ENCODE results near the gene EEF1A2. TPM values are rescaled to one million over a fixed set of nuclear protein-coding genes. Genes with fewer than 3 reads are reported as not detected.
"Not testable (repeated sequence)": the region's sequence is repeated elsewhere in the genome, so short reads cannot be mapped to it uniquely, and the experiment has no call there.

EEF1A2 gene
- total RNA-seq, 1 experiment from 2014 or later = 32.6 TPM

DNA sequence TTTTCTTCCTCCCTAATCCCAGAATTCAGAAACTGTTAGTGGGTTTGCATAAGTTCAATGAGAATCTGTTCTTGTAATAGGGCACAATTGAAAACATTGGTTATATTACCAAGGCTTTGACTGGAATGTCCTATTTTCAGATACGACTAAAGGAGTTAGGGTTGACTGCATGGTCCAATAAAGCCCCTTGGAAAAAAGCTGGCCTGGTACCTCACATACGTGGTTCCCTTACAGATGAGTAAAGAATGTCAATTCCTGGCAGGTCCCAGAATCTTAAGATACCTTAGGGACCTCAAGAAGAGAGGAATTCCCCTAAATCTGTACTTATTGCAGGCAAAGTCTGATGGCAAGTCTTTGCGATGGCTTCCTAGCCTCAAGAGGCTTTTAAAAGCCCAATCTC, 26.3 kb upstream of the EEF1A2 start:
- DNase-seq (ENCODE audit: low read depth, low spot score) = no peak
- in situ Hi-C loops (cut with HindIII; ENCODE audit: low pct_unique_long_range_greater_than_20kb, low sequenced_read_pairs) = no loop called here

DNA sequence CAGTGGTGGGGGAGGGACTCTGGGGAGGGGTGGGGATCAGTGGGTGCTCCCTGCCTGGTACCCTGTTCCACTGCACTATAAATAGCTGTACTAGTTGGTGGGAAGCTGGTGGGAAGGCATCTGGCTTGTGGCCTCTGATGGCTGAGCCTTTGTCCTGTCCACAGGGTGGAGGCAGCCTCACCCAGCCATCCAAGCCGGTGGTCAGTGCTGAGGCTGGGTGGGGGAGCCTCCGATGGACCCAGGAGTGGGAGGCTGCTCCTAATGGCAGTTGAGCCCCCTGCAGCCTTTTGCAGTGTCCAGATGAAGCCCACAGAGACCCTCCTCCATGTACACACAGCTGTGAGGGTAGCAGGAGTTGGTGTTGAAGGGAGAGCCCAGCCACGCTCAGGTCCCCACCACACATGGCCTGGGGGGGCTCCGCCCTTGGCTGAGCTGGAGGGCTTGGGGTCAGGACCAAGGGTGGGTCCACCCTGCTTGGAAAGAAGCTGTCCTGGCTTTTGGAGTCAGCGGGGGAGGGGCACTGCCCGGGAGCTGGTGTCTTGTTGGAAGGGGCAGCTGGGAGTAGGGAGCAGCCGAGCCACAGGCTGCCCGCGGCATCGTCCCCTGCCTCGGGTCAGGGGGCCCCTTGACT, 24.2 kb upstream of the EEF1A2 start:
- in situ Hi-C loops (cut with HindIII; ENCODE audit: low pct_unique_long_range_greater_than_20kb, low sequenced_read_pairs) = no loop called here
- no peak for DNase-seq (ENCODE audit: low read depth, low spot score)

DNA sequence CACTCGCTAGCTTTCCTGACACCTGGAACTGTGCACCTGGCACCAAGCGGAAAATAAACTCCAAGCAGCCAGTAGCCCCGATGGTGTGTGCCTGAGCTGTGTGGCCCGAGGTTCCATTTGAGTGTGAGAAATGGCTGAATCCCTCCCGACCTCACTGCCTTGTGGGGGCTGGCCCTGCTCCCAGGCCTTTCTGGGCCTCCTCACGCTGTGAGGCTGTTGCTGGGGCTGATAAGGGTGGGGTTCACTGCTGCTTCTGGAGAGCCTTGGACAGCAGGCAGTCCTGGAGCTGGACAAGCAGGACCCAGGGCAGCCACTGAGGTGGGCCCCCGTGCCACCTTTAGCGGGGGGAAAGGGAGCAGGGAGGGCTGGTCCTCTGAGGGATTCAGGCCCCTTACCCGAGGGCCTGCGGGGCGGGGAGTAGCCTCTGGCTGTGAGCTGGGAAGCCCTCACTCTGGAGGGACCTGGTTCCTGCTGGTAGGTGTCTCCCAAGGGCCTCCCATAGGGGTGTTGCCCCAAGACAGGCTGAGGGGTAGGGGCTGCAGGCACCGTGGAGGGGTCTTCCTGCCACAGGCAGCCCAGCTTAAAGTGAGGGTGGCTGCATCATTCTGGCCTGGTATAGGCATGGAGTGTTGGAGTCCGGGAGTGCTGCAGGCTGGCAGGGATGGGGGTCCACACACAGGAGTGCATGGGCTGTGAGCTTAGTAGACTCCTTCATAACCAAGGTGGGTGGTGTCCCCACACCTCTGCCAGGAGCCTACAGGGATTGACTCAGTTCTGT, 23.4 kb upstream of the EEF1A2 start:
- in situ Hi-C loops (cut with HindIII; ENCODE audit: low pct_unique_long_range_greater_than_20kb, low sequenced_read_pairs) = no loop called here

DNA sequence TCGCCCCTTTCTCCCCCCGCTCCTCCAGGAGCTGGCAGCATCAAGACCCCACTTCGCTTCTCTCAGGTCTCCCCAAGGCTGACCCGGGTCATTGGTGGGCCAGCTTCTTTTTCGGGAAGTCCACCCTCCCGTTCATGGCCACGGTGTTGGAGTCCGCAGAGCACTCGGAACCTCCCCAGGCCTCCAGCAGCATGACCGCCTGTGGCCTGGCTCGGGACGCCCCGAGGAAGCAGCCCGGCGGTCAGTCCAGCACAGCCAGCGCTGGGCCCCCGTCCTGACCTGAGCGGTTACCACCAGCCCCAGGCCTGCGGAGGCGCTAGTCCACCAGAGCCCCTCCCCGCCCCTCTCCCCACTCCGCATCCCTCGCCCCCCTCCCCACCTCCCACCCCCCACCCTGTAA, 22.7 kb upstream of the EEF1A2 start:
- no peak for DNase-seq (ENCODE audit: low read depth, low spot score)
- in situ Hi-C loops (cut with HindIII; ENCODE audit: low pct_unique_long_range_greater_than_20kb, low sequenced_read_pairs) = no loop called here

More for the DNA sequence above, 23.4 kb upstream of the EEF1A2 start:
- no peak for DNase-seq (ENCODE audit: low read depth, low spot score)

DNA sequence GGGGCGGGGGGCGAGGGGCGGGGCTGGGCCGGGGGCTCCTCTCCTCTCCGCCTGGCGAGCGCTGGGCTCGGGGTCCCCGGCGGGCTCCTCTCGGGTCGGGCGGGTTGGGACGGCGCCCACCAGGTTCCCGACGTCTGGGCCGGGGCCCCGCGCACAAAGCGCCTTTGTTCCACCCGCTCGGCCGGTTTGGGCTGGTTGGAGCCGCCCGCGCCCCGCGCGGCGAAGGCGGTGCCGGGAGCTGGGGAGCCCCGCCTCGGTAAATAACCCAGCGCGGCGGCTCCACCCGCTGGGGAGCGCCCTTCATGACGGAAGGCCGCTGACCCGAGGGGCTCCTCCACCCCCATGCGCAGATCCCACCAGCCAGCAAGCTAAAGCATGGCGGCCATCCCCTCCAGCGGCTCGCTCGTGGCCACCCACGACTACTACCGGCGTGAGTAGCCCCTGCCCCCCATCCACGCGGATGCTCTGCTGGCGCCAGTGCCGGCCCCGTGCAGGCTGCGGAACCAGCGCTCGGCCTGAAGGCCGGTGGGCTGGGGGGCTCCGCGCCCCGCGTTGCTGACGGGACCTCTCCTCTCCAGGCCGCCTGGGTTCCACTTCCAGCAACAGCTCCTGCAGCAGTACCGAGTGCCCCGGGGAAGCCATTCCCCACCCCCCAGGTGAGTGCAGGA, 22.2 kb upstream of the EEF1A2 start:
- in situ Hi-C loops (cut with HindIII; ENCODE audit: low pct_unique_long_range_greater_than_20kb, low sequenced_read_pairs) = no loop called here
- peak; percentile 73 for DNase-seq (ENCODE audit: low read depth, low spot score)

DNA sequence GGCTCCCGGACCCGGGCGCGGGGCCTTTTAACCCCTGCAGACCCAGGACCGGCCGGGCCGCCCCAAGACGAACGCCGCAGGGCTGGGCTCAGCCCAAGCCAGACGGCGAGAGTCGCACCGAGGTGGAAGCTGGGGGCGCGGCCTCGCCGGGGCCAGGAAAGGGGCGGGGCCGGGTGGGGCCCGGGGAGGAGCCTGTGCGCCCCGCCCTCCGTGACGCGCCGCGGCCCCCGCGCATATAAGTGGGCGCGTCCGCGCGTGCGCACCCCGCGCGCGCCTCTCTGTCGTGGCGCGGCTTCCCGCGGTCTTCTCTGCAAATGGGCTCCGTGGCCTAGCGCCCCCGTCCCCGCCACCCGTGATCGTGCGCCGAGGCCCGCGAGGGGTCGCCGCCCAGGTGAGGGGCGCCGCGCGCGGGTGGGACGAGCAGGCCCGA, 21.6 kb upstream of the EEF1A2 start, which contains the start of gene PPDPF:
PPDPF (plus strand) TSS at position 262 of the 430 bp plus-strand sequence. CDS start 544 bp downstream, outside the sequence.
- peak; percentile 73 for DNase-seq (ENCODE audit: low read depth, low spot score)
- in situ Hi-C loops (cut with HindIII; ENCODE audit: low pct_unique_long_range_greater_than_20kb, low sequenced_read_pairs) = no loop called here

DNA sequence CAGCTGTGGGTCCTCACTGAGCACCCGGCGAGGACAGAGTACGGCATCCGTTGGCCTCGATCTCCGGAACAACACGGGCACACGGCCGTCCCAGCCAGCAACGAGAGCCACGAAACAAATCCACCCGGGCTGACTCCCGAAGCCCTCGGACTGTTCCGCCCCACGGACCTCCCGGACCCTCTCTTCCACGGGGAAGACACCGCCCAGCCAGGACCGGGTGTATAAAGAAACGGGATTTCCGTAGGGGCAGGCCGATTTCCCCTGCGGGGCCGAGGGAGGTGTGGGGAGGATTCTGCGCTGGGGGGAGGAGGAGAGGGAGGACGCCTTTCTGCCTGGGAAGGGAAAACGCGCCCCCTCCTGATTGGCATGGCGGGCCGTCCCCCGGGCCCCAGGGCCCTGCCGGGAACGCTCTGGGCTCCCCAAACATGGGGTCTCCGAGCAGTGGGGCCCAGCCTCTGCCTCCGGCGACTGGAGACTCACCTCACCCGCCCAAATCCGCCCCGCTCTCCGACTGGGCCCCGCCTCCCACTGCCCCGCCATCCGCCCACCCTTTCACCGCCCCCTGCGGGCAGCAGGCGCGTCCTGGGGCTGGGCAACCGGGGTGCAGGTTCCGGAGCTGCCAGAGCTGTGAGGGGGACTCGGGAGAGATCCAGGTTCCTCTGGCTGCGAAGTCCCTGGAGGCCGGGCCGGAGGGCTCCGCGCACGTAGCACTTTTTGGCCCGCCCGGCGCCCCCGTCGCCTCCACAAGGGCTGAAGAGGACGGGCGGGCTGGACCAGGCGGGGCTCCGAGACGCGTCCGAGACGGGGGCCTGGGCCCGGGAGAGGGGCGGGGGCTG, 21.0 kb upstream of the EEF1A2 start:
- peak; percentile 58 for DNase-seq (ENCODE audit: low read depth, low spot score)
- in situ Hi-C loops (cut with HindIII; ENCODE audit: low pct_unique_long_range_greater_than_20kb, low sequenced_read_pairs) = no loop called here

DNA sequence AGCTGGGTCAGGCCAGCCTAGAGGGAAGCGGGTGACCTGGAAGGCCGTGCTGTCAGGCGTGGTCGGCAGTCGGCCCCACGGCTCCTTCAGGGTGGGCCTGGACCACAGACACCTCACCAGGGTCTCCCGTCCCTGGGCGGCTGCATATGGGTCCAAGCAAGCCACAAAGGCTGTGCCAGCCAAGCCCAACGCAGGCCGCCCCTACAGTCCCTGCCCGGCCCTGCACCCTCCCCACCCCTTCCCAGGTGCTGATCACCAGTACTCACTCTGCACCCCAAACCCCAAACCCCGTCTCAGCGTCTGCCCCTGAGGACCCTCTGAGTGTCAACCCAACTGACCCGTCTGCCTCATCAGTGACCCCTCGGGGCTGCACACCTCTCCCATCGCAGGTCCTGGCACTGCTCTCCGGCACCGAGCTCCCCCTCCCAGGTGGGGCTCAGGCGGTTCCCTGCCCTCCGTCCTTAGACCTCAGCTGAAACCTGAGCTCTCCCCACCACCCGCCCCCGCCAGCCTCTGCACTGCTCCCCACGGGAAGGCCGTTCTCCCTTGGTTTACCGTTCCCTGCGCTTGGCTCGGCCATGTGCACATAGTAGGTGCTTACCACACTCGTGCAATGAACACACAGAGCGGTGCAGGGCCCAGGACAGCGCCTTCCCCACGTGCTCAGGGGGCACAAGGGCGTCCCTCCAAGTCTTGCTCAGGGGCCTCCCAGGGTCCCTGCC, 20.2 kb upstream of the EEF1A2 start:
- DNase-seq (ENCODE audit: low read depth, low spot score) = no peak

DNA sequence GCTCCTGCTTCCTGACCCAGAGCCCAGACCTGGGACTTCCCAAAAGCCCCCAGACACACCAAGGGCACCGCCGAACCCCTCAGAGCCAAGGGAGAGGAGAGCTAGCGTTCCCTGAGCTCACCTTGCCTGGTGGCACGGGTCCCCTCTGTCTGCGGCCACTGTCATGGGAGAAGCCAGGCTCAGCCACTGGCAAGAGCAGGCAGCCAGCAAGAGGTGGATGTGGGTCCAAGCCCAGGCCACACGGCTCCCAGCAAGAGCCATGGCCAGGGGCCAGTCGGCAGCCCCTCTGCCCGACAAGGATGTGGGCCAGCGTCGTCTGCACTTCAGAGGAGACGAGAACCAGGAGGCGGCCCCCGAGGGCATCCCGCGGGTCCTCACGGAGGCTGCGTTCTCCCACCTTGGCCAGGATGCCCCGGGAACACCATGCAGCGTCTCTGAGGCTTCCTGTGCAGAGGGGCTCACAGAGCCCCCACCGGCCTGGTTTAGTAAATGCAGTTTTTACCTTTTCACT, 19.5 kb upstream of the EEF1A2 start:
- in situ Hi-C loops (cut with HindIII; ENCODE audit: low pct_unique_long_range_greater_than_20kb, low sequenced_read_pairs) = no loop called here
- DNase-seq (ENCODE audit: low read depth, low spot score) = no peak

More for the DNA sequence above, 20.2 kb upstream of the EEF1A2 start:
- in situ Hi-C loops (cut with HindIII; ENCODE audit: low pct_unique_long_range_greater_than_20kb, low sequenced_read_pairs) = no loop called here

DNA sequence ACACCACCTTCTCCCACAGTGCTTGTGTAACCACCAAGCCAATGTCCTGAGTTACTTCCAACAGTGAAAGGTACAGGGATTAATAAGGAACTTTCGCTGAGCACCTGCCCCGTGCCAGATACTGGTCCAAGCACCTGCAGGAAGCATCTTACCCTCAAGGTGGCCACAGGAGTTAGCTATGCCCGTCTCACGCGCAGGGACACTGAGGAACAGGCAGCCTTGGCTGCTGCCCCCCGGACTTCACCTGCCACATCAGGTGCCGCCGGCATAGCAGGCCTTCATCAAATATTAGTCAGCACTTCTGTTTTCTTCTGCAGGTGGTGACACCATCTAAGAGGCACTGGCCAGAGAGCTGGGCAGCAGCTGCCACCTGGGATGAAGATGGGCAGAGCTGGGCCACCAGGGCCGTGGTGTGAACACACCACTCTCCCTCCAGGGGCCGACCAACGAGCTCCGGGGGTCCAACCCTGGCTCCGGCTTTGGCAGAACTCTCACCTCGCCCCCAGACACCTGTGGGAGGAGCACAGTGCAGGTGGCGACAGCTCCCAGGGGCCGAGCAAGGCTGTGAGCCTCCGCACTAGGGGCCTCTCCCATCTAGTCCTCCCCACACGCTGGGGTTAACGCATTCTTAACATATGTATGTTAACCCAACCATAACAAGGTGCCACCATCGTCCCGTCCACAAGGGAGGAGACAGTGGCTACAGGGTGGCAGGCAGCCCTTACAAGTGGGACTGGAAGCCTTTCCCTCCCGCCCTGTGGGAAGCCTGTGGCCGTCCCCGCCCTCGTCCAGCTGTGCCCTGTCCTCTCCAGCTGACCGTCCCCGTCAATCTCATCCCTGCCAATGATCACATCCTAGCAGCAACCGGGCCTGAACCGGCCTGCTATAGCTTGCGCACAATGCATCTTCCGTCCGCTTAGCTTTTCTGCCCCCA, 18.8 kb upstream of the EEF1A2 start:
- in situ Hi-C loops (cut with HindIII; ENCODE audit: low pct_unique_long_range_greater_than_20kb, low sequenced_read_pairs) = no loop called here
- no peak for DNase-seq (ENCODE audit: low read depth, low spot score)

DNA sequence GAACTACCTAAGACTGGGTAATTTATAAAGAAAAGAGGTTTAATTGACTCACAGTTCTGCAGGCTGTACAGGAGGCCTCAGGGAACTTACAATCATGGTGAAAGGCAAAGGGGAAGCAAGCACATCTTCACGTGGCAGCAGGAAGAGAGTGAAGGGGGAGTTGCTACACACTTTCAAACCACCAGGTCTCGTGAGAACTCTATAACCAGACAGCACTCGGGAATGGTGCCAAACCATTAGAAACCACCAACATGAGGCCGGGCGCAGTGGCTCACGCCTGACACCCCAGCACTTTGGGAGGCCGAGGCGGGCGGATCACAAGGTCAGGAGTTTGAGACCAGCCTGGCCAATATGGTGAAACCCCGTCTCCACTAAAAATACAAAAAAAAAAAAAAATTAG, 15.6 kb upstream of the EEF1A2 start:
- DNase-seq (ENCODE audit: low read depth, low spot score) = peak; percentile 50
- in situ Hi-C loops (cut with HindIII; ENCODE audit: low pct_unique_long_range_greater_than_20kb, low sequenced_read_pairs) = not testable (repeated sequence)

DNA sequence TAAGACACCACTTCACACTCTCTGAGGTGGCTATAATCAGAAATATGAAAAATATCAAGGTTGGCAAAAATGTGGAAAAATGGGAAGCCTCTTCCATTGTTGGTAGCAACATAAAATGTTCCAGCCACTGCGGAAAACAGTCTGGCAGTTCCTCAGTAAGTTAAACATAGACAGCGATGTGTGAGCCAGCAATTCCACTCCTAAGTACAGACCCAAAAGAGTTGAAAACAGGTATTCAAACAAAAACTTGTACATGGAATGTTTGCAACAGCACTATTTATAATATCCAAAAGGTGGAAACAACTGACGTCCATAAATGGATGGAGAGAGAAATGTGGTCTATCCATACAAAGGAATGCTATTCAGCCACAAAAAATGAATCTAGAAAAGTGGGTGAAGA, 14.3 kb upstream of the EEF1A2 start:
- in situ Hi-C loops (cut with HindIII; ENCODE audit: low pct_unique_long_range_greater_than_20kb, low sequenced_read_pairs) = no loop called here
- DNase-seq (ENCODE audit: low read depth, low spot score) = no peak

DNA sequence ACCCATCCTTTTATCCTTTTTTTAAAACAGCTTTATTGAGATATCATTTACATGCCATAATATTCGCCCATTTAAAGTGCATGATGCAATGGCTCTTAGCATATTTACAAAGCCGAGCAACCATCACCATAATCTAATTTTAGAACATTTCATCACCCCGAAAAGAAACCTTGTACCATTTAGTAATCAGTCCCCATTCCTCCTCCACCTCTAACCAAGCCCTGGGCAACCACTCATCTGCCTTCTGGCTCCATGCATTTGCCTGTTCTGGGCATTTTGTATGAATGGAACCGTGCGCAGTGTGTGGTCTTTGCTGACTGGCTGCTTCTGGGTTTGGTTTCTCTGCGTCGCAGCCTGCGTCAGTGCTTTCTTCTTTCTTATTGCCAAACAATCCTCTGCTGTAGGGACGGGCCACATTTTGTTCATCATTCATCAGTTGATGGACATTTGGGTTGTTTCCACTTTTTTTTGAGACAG, 10.2 kb upstream of the EEF1A2 start:
- in situ Hi-C loops (cut with HindIII; ENCODE audit: low pct_unique_long_range_greater_than_20kb, low sequenced_read_pairs) = no loop called here

DNA sequence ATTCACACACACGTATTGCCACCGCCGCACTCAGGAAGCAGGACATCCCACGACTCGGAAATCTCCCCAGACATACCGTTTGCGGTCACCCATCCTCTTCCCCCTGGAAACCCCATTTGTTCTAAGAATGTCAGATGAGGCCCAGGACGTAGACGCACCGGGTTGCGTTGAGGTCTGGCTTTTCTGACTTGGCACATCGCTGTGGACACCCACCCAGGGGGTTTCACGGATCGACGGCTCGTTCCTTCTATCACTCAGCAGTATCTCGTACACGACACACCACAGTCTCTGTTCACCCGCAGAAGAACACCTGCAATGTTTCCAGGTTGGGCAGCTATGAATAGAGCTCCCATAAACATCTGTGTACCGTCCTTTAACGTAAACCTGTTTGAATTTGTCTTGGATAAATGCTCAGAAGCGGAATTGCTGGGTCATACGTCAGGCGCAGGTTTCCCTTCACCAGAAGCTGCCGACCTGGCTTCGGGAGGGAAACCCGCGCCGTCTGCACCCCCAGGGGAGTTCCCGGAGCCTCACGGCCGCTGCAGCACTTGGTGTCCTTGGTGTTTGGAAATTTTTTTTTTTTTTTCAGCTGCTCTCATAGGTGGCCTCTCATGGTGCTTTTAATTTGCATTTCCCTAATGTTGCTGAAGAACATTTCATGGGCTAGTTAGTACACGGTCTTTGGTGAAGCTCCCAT, 9.3 kb upstream of the EEF1A2 start:
- in situ Hi-C loops (cut with HindIII; ENCODE audit: low pct_unique_long_range_greater_than_20kb, low sequenced_read_pairs) = no loop called here
- no peak for DNase-seq (ENCODE audit: low read depth, low spot score)

More for the DNA sequence above, 10.2 kb upstream of the EEF1A2 start:
- no peak for DNase-seq (ENCODE audit: low read depth, low spot score)

DNA sequence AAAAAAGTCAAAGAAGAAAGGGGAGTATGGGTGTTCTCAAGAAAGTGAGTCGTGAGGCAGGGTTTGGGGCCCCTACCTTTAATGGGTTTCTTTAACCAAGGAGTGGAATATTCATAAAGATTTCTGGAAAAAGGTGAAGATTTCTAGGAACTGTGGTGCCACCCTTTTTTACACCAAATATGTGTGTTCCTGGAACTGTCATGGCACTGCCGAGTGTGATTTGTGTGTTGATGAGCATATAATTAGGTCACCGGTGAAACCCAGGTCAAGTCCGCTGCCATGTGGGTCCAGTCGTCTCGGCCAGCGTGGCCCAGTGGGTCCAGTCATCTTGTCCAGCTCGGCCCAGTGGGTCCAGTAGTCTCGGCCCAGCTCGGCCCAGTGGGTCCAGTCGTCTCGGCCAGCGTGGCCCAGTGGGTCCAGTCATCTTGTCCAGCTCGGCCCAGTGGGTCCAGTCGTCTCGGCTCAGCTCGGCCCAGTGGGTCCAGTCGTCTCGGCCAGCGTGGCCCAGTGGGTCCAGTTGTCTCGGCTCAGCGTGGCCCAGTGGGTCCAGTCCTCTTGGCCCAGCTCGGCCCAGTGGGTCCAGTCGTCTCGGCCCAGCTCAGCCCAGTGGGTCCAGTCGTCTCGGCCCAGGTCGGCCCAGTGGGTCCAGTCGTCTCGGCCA, 8.3 kb upstream of the EEF1A2 start:
- in situ Hi-C loops (cut with HindIII; ENCODE audit: low pct_unique_long_range_greater_than_20kb, low sequenced_read_pairs) = no loop called here
- no peak for DNase-seq (ENCODE audit: low read depth, low spot score)

Measured in SK-MEL-5 (cell line).